Chondrocyte (in vitro differentiated cells): ENCODE measurements around the gene SPRR1B. TPM values are rescaled to one million over a fixed set of nuclear protein-coding genes. Genes with fewer than 3 reads are reported as not detected.

ENCODE experiments used
- total RNA-seq: library from RNA; stranded (reverse); gene quantifications from 3 replicates; pipeline ENCODE4 v1.2.1, GENCODE V29; 2021

SPRR1B gene
- total RNA-seq, 1 donor from 2014 or later: not detected

Other genes starting within 250 kb of the SPRR1B start
- not detected in 3 replicates for gene LCE1E, start 244.9 kb upstream of the SPRR1B start, total RNA-seq
- gene LCE1D, start 234.5 kb upstream of the SPRR1B start, total RNA-seq: not detected in 3 replicates
- gene LCE1C, start 224.6 kb upstream of the SPRR1B start, total RNA-seq: not detected in 3 replicates
- gene LCE1B, start 219.2 kb upstream of the SPRR1B start, total RNA-seq: not detected in 3 replicates
- gene LCE1A, start 203.7 kb upstream of the SPRR1B start, total RNA-seq: not detected in 3 replicates
- not detected in 3 replicates for gene LCE6A, start 188.3 kb upstream of the SPRR1B start, total RNA-seq
- not detected in 3 replicates for gene LCE7A, start 171.2 kb upstream of the SPRR1B start, total RNA-seq
- not detected in 3 replicates for gene SMCP, start 152.9 kb upstream of the SPRR1B start, total RNA-seq
- gene IVL, start 122.7 kb upstream of the SPRR1B start, total RNA-seq: not detected in 3 replicates
- not detected in 3 replicates for gene SPRR5, start 84.0 kb upstream of the SPRR1B start, total RNA-seq
- gene SPRR4, start 60.6 kb upstream of the SPRR1B start, total RNA-seq: not detected in 3 replicates
- not detected in 3 replicates for gene SPRR1A, start 47.1 kb upstream of the SPRR1B start, total RNA-seq
- gene SPRR3, start 29.5 kb upstream of the SPRR1B start, total RNA-seq: not detected in 3 replicates
- not detected in 3 replicates for gene SPRR2D, start 9.9 kb downstream of the SPRR1B start, total RNA-seq
- not detected in 3 replicates for gene SPRR2A, start 26.3 kb downstream of the SPRR1B start, total RNA-seq
- not detected in 3 replicates for gene SPRR2B, start 40.4 kb downstream of the SPRR1B start, total RNA-seq
- gene SPRR2E, start 63.3 kb downstream of the SPRR1B start, total RNA-seq: not detected in 3 replicates
- gene SPRR2F, start 82.3 kb downstream of the SPRR1B start, total RNA-seq: not detected in 3 replicates
- gene SPRR2G, start 119.7 kb downstream of the SPRR1B start, total RNA-seq: not detected in 3 replicates
- gene LELP1, start 172.2 kb downstream of the SPRR1B start, total RNA-seq: not detected in 3 replicates
- gene PRR9, start 186.4 kb downstream of the SPRR1B start, total RNA-seq: not detected in 3 replicates
- gene LORICRIN, start 228.5 kb downstream of the SPRR1B start, total RNA-seq: not detected in 3 replicates